Measurements from ENCODE around the gene ELOA. TPM values are rescaled to one million over a fixed set of nuclear protein-coding genes. Genes with fewer than 3 reads are reported as not detected.
A peak's percentile ranks its signal among the peaks of the same experiment; 100 is the strongest.

The ELOA gene
- total RNA-seq, 1 donor from 2014 or later = 70.2 TPM

DNA sequence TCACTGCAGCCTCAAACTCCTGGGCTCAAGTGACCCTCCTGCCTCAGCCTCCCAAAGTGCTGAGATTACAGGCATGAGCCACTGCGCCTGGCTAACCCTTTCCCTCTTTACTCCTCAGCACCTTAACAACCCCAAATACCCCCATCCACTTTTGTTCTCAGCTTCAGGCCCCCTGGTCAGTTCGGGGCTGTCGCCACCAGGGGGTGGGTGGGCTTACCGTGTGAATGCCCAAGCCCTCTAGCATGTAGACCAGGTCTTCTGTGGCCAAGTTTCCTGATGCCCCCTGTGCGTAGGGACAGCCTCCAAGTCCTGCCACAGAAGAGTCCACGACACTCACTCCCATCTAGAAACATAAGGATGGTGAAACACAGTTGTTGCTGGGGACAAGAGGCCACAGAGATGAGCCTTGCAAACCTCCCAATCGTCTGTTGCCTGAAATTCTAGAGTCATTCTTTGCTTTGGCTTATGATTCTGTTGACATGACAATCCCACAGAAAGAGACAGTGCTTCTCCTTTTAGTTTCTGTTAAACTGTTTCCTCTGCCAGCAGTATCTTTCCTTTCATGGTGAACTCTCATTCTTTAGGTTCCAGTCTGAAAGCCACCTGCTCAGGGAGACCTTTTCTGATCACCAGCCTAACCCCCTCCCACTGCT lies 61.0 kb downstream of the ELOA start:
- Mint-ChIP-seq H3K27me3 (no peaks in the 10 kb centered on the region), H3K4me1 (peaks cover 14% of the 10 kb centered on the region), H3K36me3 (ENCODE audit: low read depth) (peaks cover 24% of the 10 kb centered on the region), H3K4me3 (no peak overlapping the region), H3K9me3 (no peaks in the 10 kb centered on the region), H3K27ac (no peak overlapping the region)
- POLR2A ChIA-PET = no interaction called here
- DNase-seq = no peak
- TF ChIP-seq, protein P1, sequence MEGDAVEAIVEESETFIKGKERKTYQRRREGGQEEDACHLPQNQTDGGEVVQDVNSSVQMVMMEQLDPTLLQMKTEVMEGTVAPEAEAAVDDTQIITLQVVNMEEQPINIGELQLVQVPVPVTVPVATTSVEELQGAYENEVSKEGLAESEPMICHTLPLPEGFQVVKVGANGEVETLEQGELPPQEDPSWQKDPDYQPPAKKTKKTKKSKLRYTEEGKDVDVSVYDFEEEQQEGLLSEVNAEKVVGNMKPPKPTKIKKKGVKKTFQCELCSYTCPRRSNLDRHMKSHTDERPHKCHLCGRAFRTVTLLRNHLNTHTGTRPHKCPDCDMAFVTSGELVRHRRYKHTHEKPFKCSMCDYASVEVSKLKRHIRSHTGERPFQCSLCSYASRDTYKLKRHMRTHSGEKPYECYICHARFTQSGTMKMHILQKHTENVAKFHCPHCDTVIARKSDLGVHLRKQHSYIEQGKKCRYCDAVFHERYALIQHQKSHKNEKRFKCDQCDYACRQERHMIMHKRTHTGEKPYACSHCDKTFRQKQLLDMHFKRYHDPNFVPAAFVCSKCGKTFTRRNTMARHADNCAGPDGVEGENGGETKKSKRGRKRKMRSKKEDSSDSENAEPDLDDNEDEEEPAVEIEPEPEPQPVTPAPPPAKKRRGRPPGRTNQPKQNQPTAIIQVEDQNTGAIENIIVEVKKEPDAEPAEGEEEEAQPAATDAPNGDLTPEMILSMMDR (IDR thresholded peaks at IDR 0.05) = no peak
- CTCF ChIA-PET = interaction anchor here (1.0 kb wide), 1 partner anchor 13 kb away, joined by 3 read pairs; the partner anchor contains the start of gene LYPLA2
- intact Hi-C loops (cut with micrococcal nuclease) = no loop called here
- ATAC-seq (ENCODE audit: low read depth) = no peak

DNA sequence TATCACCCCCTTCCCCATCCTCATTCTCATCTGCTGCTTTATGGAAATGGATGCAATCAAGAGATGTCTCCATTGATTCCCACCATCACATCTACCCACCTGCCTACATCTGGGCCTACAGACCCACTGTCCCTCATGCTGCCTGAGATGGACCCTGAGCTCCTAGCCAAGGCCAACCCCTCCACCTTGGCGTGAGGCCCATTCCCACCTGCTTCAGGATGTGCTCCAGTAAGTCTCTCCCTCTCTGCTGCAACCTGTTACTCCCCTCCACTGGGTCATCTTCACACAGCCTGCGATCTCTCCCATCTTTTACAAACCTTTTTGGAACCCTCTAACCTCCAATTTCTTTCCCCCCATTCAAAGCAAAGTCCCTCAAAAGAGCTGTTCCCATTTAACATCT lies 61.8 kb downstream of the ELOA start:
- ATAC-seq (ENCODE audit: low read depth) = no peak
- CTCF ChIA-PET = interaction anchor here (4.2 kb wide), 1 partner anchor 111 kb away, joined by 31 read pairs; no protein-coding TSS in a partner anchor
- H3K9me3 Mint-ChIP-seq = no peaks in the 10 kb centered on the region
- no peak overlapping the region for H3K27ac Mint-ChIP-seq
- H3K4me3 Mint-ChIP-seq = no peak overlapping the region
- intact Hi-C loops (cut with micrococcal nuclease) = no loop called here
- peaks cover 15% of the 10 kb centered on the region for H3K4me1 Mint-ChIP-seq
- POLR2A ChIA-PET = no interaction called here
- peaks cover 22% of the 10 kb centered on the region for H3K36me3 Mint-ChIP-seq (ENCODE audit: low read depth)
- no peak for DNase-seq
- TF ChIP-seq, protein P1 (IDR thresholded peaks at IDR 0.05) = no peak
- no peaks in the 10 kb centered on the region for H3K27me3 Mint-ChIP-seq

DNA sequence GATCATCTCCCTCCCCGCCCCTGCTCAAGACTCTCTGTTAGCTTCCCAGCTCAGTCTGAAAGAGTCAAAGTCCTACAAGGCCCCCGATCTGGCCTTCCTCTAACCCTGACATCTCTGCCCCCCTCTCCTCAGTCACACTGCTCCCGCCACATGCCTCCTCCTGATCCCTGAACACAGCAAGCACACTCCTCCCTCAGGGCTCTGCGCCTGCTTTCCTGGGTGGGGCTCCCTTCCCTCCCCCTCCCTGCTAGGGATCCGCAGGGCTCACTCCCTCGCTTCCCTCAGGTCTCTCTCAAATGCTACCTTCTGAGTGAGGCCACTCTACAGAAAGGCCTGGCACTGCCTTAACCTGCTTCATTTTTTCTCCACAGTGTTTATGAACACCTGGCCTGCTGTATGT lies 63.0 kb downstream of the ELOA start:
- H3K27ac Mint-ChIP-seq = no peak overlapping the region
- no peaks in the 10 kb centered on the region for H3K9me3 Mint-ChIP-seq
- TF ChIP-seq, protein P1 (IDR thresholded peaks at IDR 0.05) = no peak
- intact Hi-C loops (cut with micrococcal nuclease) = no loop called here
- ChIA-PET POLR2A (no interaction called here), CTCF (interaction anchor here (1.0 to 4.2 kb wide), 2 partner anchors 12 to 110 kb away, joined by 3 to 31 read pairs; no protein-coding TSS in a partner anchor)
- H3K27me3 Mint-ChIP-seq = no peaks in the 10 kb centered on the region
- DNase-seq = no peak
- H3K4me3 Mint-ChIP-seq = no peak overlapping the region
- peaks cover 21% of the 10 kb centered on the region for H3K4me1 Mint-ChIP-seq
- no peak for ATAC-seq (ENCODE audit: low read depth)
- H3K36me3 Mint-ChIP-seq (ENCODE audit: low read depth) = peaks cover 22% of the 10 kb centered on the region

DNA sequence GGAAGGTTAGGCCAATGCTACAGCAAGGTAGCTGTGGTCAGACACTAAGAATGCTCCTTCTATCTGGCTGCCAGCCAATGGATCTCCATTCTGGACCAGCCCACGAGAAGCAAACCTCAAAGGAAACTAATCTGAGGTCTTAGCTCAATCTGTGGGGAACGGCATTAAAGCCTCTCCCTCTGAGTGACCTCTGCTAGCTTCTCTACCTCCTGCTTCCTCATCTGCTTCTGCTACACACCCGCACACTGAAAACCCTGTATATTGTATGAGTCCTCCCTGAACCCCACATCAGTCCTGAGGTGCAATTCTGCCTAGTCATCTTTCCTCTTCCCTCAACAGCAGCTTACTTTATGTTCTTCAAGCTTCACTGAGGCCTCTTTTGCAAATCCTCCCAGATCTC lies 64.2 kb downstream of the ELOA start:
- Mint-ChIP-seq H3K4me3 (no peak overlapping the region), H3K9me3 (no peaks in the 10 kb centered on the region), H3K4me1 (peaks cover 22% of the 10 kb centered on the region), H3K27me3 (no peaks in the 10 kb centered on the region), H3K27ac (no peak overlapping the region), H3K36me3 (ENCODE audit: low read depth) (peaks cover 30% of the 10 kb centered on the region)
- intact Hi-C loops (cut with micrococcal nuclease) = no loop called here
- CTCF ChIA-PET = interaction anchor here (1.0 to 4.2 kb wide), 5 partner anchors 11 to 109 kb away, joined by 3 to 31 read pairs (median 4); no protein-coding TSS in a partner anchor
- TF ChIP-seq, protein P1 (IDR thresholded peaks at IDR 0.05) = no peak
- POLR2A ChIA-PET = interaction anchor here (1.0 kb wide), 3 partner anchors 18 to 152 kb away, joined by 3 to 5 read pairs (median 4); partner anchors contain the start of genes HMGCL and PNRC2
- ATAC-seq (ENCODE audit: low read depth) (no peak), DNase-seq (no peak)

DNA sequence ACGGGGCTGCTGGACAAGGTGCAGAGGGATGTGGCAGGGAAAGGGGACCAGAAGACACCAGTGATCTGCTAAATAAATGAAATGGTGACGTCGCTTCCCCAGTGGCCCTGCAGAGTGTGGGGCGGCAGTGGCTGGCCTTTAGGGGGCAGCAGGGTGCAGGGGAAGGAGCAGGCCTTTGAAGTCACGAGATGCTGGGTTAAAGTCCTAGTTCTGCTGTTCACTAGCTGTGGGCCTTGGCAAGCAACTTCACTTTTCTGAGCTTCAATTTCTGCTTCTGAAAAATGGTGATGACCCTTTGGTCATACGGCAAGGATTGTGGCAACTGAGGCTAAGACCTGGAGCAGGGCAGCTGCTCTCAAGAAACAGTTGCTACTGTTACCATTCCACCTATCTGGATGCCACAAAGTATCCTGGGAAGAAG lies 66.5 kb downstream of the ELOA start:
- H3K36me3 Mint-ChIP-seq (ENCODE audit: low read depth) = peaks cover 41% of the 10 kb centered on the region
- ChIA-PET CTCF (interaction anchor here (0.9 to 5.6 kb wide), 28 partner anchors 8 to 583 kb away, joined by 3 to 188 read pairs (median 8); partner anchors contain the start of genes CNR2, FUCA1, HMGCL and PITHD1), POLR2A (interaction anchor here (0.6 to 4.0 kb wide), 15 partner anchors 9 to 430 kb away, joined by 3 to 44 read pairs (median 8); partner anchors contain the start of genes CNR2, GALE, HMGCL and PNRC2)
- intact Hi-C loops (cut with micrococcal nuclease) = loop anchor here (1.0 kb wide), 7 partner anchors 29 to 219 kb away; partner anchors contain the start of genes FUCA1, PNRC2 and SRSF10
- peaks cover 25% of the 10 kb centered on the region for H3K4me1 Mint-ChIP-seq
- no peak overlapping the region for H3K4me3 Mint-ChIP-seq
- H3K9me3 Mint-ChIP-seq = no peaks in the 10 kb centered on the region
- TF ChIP-seq, protein P1 (IDR thresholded peaks at IDR 0.05) = no peak
- DNase-seq (peak; percentile 69), ATAC-seq (ENCODE audit: low read depth) (peak; percentile 89)
- H3K27me3 Mint-ChIP-seq = no peaks in the 10 kb centered on the region
- peak overlapping the region; percentile 74 for H3K27ac Mint-ChIP-seq

Measured in activated B cell treated with CpG ODN at 0.5 μM for 24 hours (primary cell).